ENCODE data around the gene BSPRY. TPM values are rescaled to one million over a fixed set of nuclear protein-coding genes. Genes with fewer than 3 reads are reported as not detected.
A peak's percentile ranks its signal among the peaks of the same experiment; 100 is the strongest.
"Not testable (repeated sequence)": the region's sequence is repeated elsewhere in the genome, so short reads cannot be mapped to it uniquely, and the experiment has no call there.

Gene BSPRY
- total RNA-seq, 2 experiments from 2014 or later = 11.7 to 12.2 TPM

- Mint-ChIP-seq H3K4me3 (no peak overlapping the region), H3K27me3 (no peaks in the 10 kb centered on the region), H3K9me3 (no peaks in the 10 kb centered on the region), H3K36me3 (peaks cover 8% of the 10 kb centered on the region), H3K4me1 (peaks cover 14% of the 10 kb centered on the region), H3K27ac (no peak overlapping the region)
- no peak for DNase-seq
These were observed 23.9 kb downstream of the BSPRY start for GRCh38 chr9:113373256-113373655.

- Mint-ChIP-seq H3K27me3 (no peaks in the 10 kb centered on the region), H3K4me1 (peaks cover 14% of the 10 kb centered on the region), H3K9me3 (no peaks in the 10 kb centered on the region), H3K36me3 (peaks cover 8% of the 10 kb centered on the region), H3K4me3 (no peak overlapping the region), H3K27ac (peak overlapping the region; percentile 8)
- no peak for DNase-seq
These were observed 24.5 kb downstream of the BSPRY start for GRCh38 chr9:113373676-113374392.

GRCh38 chr9:113375057-113376023, 26.0 kb downstream of the BSPRY start:
- no peak for DNase-seq
- Mint-ChIP-seq H3K27ac (peak overlapping the region; percentile 78), H3K4me3 (peak overlapping the region; percentile 83), H3K4me1 (peaks cover 14% of the 10 kb centered on the region), H3K36me3 (peaks cover 8% of the 10 kb centered on the region), H3K9me3 (no peaks in the 10 kb centered on the region), H3K27me3 (no peaks in the 10 kb centered on the region)

GRCh38 chr9:113376634-113377567, 27.6 kb downstream of the BSPRY start, which contains the start of gene HDHD3:
HDHD3 (minus strand) TSS chr9:113376986; CDS start chr9:113374354, 2,632 bp downstream.
- Mint-ChIP-seq H3K27ac (peak within 1 kb of the TSS; percentile 79), H3K4me3 (peak within 1 kb of the TSS; percentile 83), H3K4me1 (peaks cover 14% of the 10 kb centered on the region), H3K9me3 (no peaks in the 10 kb centered on the region), H3K27me3 (no peaks in the 10 kb centered on the region), H3K36me3 (peaks cover 8% of the 10 kb centered on the region)
- peak; percentile 84 for DNase-seq

- peaks cover 14% of the 10 kb centered on the region for H3K4me1 Mint-ChIP-seq
- H3K4me3 Mint-ChIP-seq, H3K27ac Mint-ChIP-seq, DNase-seq, H3K36me3 Mint-ChIP-seq, H3K9me3 Mint-ChIP-seq, H3K27me3 Mint-ChIP-seq: not testable (repeated sequence)
These were observed 29.9 kb downstream of the BSPRY start for GRCh38 chr9:113379094-113379828.

GRCh38 chr9:113379829-113380210, 30.5 kb downstream of the BSPRY start:
- peaks cover 12% of the 10 kb centered on the region for H3K4me1 Mint-ChIP-seq
- not testable (repeated sequence) for H3K36me3 Mint-ChIP-seq, H3K4me3 Mint-ChIP-seq, DNase-seq, H3K27me3 Mint-ChIP-seq, H3K9me3 Mint-ChIP-seq, H3K27ac Mint-ChIP-seq

GRCh38 chr9:113380869-113381378, 31.6 kb downstream of the BSPRY start:
- Mint-ChIP-seq H3K4me3 (no peak overlapping the region), H3K9me3 (no peaks in the 10 kb centered on the region), H3K4me1 (peaks cover 2% of the 10 kb centered on the region), H3K27me3 (no peaks in the 10 kb centered on the region), H3K27ac (no peak overlapping the region), H3K36me3 (no peaks in the 10 kb centered on the region)
- no peak for DNase-seq

- not testable (repeated sequence) for H3K9me3 Mint-ChIP-seq, H3K27ac Mint-ChIP-seq, H3K4me3 Mint-ChIP-seq, H3K36me3 Mint-ChIP-seq, H3K4me1 Mint-ChIP-seq, DNase-seq, H3K27me3 Mint-ChIP-seq
These were observed 32.1 kb downstream of the BSPRY start for GRCh38 chr9:113381441-113381840.

- Mint-ChIP-seq H3K9me3 (no peaks in the 10 kb centered on the region), H3K4me1 (peaks cover 1% of the 10 kb centered on the region), H3K27ac (no peak overlapping the region), H3K27me3 (no peaks in the 10 kb centered on the region), H3K4me3 (no peak overlapping the region), H3K36me3 (no peaks in the 10 kb centered on the region)
- no peak for DNase-seq
These were observed 32.6 kb downstream of the BSPRY start for GRCh38 chr9:113381909-113382411.

GRCh38 chr9:113386571-113387393, 37.4 kb downstream of the BSPRY start:
- Mint-ChIP-seq H3K4me3 (no peak overlapping the region), H3K36me3 (peaks cover 7% of the 10 kb centered on the region), H3K4me1 (no peaks in the 10 kb centered on the region), H3K27ac (no peak overlapping the region), H3K27me3 (no peaks in the 10 kb centered on the region), H3K9me3 (no peaks in the 10 kb centered on the region)
- no peak for DNase-seq

- no peak for DNase-seq
- no peaks in the 10 kb centered on the region for H3K9me3 Mint-ChIP-seq
- H3K4me3 Mint-ChIP-seq = no peak overlapping the region
- H3K36me3 Mint-ChIP-seq = peaks cover 7% of the 10 kb centered on the region
- H3K27me3 Mint-ChIP-seq = no peaks in the 10 kb centered on the region
- no peak overlapping the region for H3K27ac Mint-ChIP-seq
- no peaks in the 10 kb centered on the region for H3K4me1 Mint-ChIP-seq
These were observed 38.4 kb downstream of the BSPRY start for GRCh38 chr9:113387560-113388230.

GRCh38 chr9:113388833-113389232, 39.5 kb downstream of the BSPRY start:
- H3K4me3 Mint-ChIP-seq = no peak overlapping the region
- H3K27ac Mint-ChIP-seq = no peak overlapping the region
- H3K27me3 Mint-ChIP-seq = no peaks in the 10 kb centered on the region
- H3K36me3 Mint-ChIP-seq = peaks cover 7% of the 10 kb centered on the region
- no peaks in the 10 kb centered on the region for H3K9me3 Mint-ChIP-seq
- no peak for DNase-seq
- no peaks in the 10 kb centered on the region for H3K4me1 Mint-ChIP-seq

GRCh38 chr9:113389451-113389850, 40.1 kb downstream of the BSPRY start:
- peaks cover 7% of the 10 kb centered on the region for H3K36me3 Mint-ChIP-seq
- H3K4me3 Mint-ChIP-seq = no peak overlapping the region
- no peaks in the 10 kb centered on the region for H3K9me3 Mint-ChIP-seq

More at GRCh38 chr9:113389451-113389850, 40.1 kb downstream of the BSPRY start:
- H3K4me1 Mint-ChIP-seq = no peaks in the 10 kb centered on the region
- DNase-seq = no peak
- no peak overlapping the region for H3K27ac Mint-ChIP-seq
- H3K27me3 Mint-ChIP-seq = no peaks in the 10 kb centered on the region

All from activated naive CD8-positive, alpha-beta T cell treated with anti-CD3 and anti-CD28 coated beads for 36 hours (primary cell).